ENCODE data around the gene PTPRH.
A peak's percentile ranks its signal among the peaks of the same experiment; 100 is the strongest.

The PTPRH gene

GRCh38 chr19:55186080-55186479 lies 23.2 kb downstream of the PTPRH start:
- Histone ChIP-seq H3K4me1 (ENCODE audit: control insufficient read depth, insufficient read depth, low read length) (no peaks in the 10 kb centered on the region), H3K27ac (ENCODE audit: insufficient read depth, low read depth, low read length, poor library complexity, severe bottlenecking) (no peak overlapping the region), H3K36me3 (ENCODE audit: control insufficient read depth, insufficient read depth, low read length) (no peaks in the 10 kb centered on the region), H3K27me3 (ENCODE audit: control insufficient read depth, insufficient read depth, low read length, poor library complexity, severe bottlenecking) (peaks cover 17% of the 10 kb centered on the region), H3K9me3 (ENCODE audit: control insufficient read depth, low read length) (no peaks in the 10 kb centered on the region), H3K4me3 (ENCODE audit: insufficient read depth, low read depth, low read length) (no peak overlapping the region)
- 87 to 88% methylated on average over 12 of the region's 12 CpGs for WGBS, 2 experiments

- Histone ChIP-seq H3K27me3 (ENCODE audit: control insufficient read depth, insufficient read depth, low read length, poor library complexity, severe bottlenecking) (peaks cover 46% of the 10 kb centered on the region), H3K4me3 (ENCODE audit: insufficient read depth, low read depth, low read length) (no peak overlapping the region), H3K36me3 (ENCODE audit: control insufficient read depth, insufficient read depth, low read length) (no peaks in the 10 kb centered on the region), H3K9me3 (ENCODE audit: control insufficient read depth, low read length) (no peaks in the 10 kb centered on the region), H3K27ac (ENCODE audit: insufficient read depth, low read depth, low read length, poor library complexity, severe bottlenecking) (no peak overlapping the region), H3K4me1 (ENCODE audit: control insufficient read depth, insufficient read depth, low read length) (peaks cover 9% of the 10 kb centered on the region)
- WGBS, 2 experiments = 82 to 84% methylated on average over 20 of the region's 20 CpGs
Observed at GRCh38 chr19:55181740-55182139, 27.6 kb downstream of the PTPRH start.

- WGBS, 2 experiments = 3 to 4% methylated on average over 68 of the region's 68 CpGs
- Histone ChIP-seq H3K4me1 (ENCODE audit: control insufficient read depth, insufficient read depth, low read length) (peaks cover 9% of the 10 kb centered on the region), H3K27me3 (ENCODE audit: control insufficient read depth, insufficient read depth, low read length, poor library complexity, severe bottlenecking) (peaks cover 46% of the 10 kb centered on the region), H3K27ac (ENCODE audit: insufficient read depth, low read depth, low read length, poor library complexity, severe bottlenecking) (no peak within 1 kb of the TSS), H3K9me3 (ENCODE audit: control insufficient read depth, low read length) (no peaks in the 10 kb centered on the region), H3K4me3 (ENCODE audit: insufficient read depth, low read depth, low read length) (peak within 1 kb of the TSS; percentile 39), H3K36me3 (ENCODE audit: control insufficient read depth, insufficient read depth, low read length) (no peaks in the 10 kb centered on the region)
Observed at GRCh38 chr19:55179606-55180484, 29.5 kb downstream of the PTPRH start, which contains the start of gene SYT5. SYT5 (minus strand) TSS chr19:55180289; CDS start chr19:55179041, 1,248 bp downstream.

- 3% methylated on average over 61 of the region's 61 CpGs for WGBS, 2 experiments
- Histone ChIP-seq H3K4me1 (ENCODE audit: control insufficient read depth, insufficient read depth, low read length) (peaks cover 9% of the 10 kb centered on the region), H3K4me3 (ENCODE audit: insufficient read depth, low read depth, low read length) (peak overlapping the region; percentile 39), H3K36me3 (ENCODE audit: control insufficient read depth, insufficient read depth, low read length) (no peaks in the 10 kb centered on the region), H3K9me3 (ENCODE audit: control insufficient read depth, low read length) (no peaks in the 10 kb centered on the region), H3K27ac (ENCODE audit: insufficient read depth, low read depth, low read length, poor library complexity, severe bottlenecking) (no peak overlapping the region), H3K27me3 (ENCODE audit: control insufficient read depth, insufficient read depth, low read length, poor library complexity, severe bottlenecking) (peaks cover 49% of the 10 kb centered on the region)
Observed at GRCh38 chr19:55178781-55179599, 30.3 kb downstream of the PTPRH start.

- H3K4me1 ChIP-seq (ENCODE audit: control insufficient read depth, insufficient read depth, low read length) = peaks cover 17% of the 10 kb centered on the region
- WGBS, 2 experiments = 49 to 54% methylated on average over 2 of the region's 2 CpGs
- H3K9me3 ChIP-seq (ENCODE audit: control insufficient read depth, low read length) = no peaks in the 10 kb centered on the region
- no peaks in the 10 kb centered on the region for H3K36me3 ChIP-seq (ENCODE audit: control insufficient read depth, insufficient read depth, low read length)
- H3K27me3 ChIP-seq (ENCODE audit: control insufficient read depth, insufficient read depth, low read length, poor library complexity, severe bottlenecking) = peaks cover 59% of the 10 kb centered on the region
- H3K27ac ChIP-seq (ENCODE audit: insufficient read depth, low read depth, low read length, poor library complexity, severe bottlenecking) = no peak overlapping the region
- no peak overlapping the region for H3K4me3 ChIP-seq (ENCODE audit: insufficient read depth, low read depth, low read length)
Observed at GRCh38 chr19:55176076-55176475, 33.2 kb downstream of the PTPRH start.

- no peaks in the 10 kb centered on the region for H3K36me3 ChIP-seq (ENCODE audit: control insufficient read depth, insufficient read depth, low read length)
- no peak overlapping the region for H3K27ac ChIP-seq (ENCODE audit: insufficient read depth, low read depth, low read length, poor library complexity, severe bottlenecking)
- no peaks in the 10 kb centered on the region for H3K9me3 ChIP-seq (ENCODE audit: control insufficient read depth, low read length)
- peaks cover 59% of the 10 kb centered on the region for H3K27me3 ChIP-seq (ENCODE audit: control insufficient read depth, insufficient read depth, low read length, poor library complexity, severe bottlenecking)
- H3K4me3 ChIP-seq (ENCODE audit: insufficient read depth, low read depth, low read length) = no peak overlapping the region
- 92% methylated on average over 43 of the region's 43 CpGs for WGBS, 2 experiments
- peaks cover 17% of the 10 kb centered on the region for H3K4me1 ChIP-seq (ENCODE audit: control insufficient read depth, insufficient read depth, low read length)
Observed at GRCh38 chr19:55175117-55175867, 34.0 kb downstream of the PTPRH start.

GRCh38 chr19:55174425-55175116 lies 34.7 kb downstream of the PTPRH start:
- peaks cover 57% of the 10 kb centered on the region for H3K27me3 ChIP-seq (ENCODE audit: control insufficient read depth, insufficient read depth, low read length, poor library complexity, severe bottlenecking)
- WGBS, 2 experiments = 79 to 84% methylated on average over 21 of the region's 21 CpGs
- no peaks in the 10 kb centered on the region for H3K36me3 ChIP-seq (ENCODE audit: control insufficient read depth, insufficient read depth, low read length)
- H3K27ac ChIP-seq (ENCODE audit: insufficient read depth, low read depth, low read length, poor library complexity, severe bottlenecking) = no peak overlapping the region
- H3K4me1 ChIP-seq (ENCODE audit: control insufficient read depth, insufficient read depth, low read length) = peaks cover 10% of the 10 kb centered on the region
- no peak overlapping the region for H3K4me3 ChIP-seq (ENCODE audit: insufficient read depth, low read depth, low read length)
- no peaks in the 10 kb centered on the region for H3K9me3 ChIP-seq (ENCODE audit: control insufficient read depth, low read length)

GRCh38 chr19:55173714-55174409 lies 35.4 kb downstream of the PTPRH start:
- peak overlapping the region; percentile 50 for H3K4me3 ChIP-seq (ENCODE audit: insufficient read depth, low read depth, low read length)
- no peaks in the 10 kb centered on the region for H3K9me3 ChIP-seq (ENCODE audit: control insufficient read depth, low read length)
- H3K27ac ChIP-seq (ENCODE audit: insufficient read depth, low read depth, low read length, poor library complexity, severe bottlenecking) = no peak overlapping the region
- peaks cover 60% of the 10 kb centered on the region for H3K27me3 ChIP-seq (ENCODE audit: control insufficient read depth, insufficient read depth, low read length, poor library complexity, severe bottlenecking)
- no peaks in the 10 kb centered on the region for H3K36me3 ChIP-seq (ENCODE audit: control insufficient read depth, insufficient read depth, low read length)
- peaks cover 8% of the 10 kb centered on the region for H3K4me1 ChIP-seq (ENCODE audit: control insufficient read depth, insufficient read depth, low read length)
- WGBS, 2 experiments = 1% methylated on average over 37 of the region's 37 CpGs

GRCh38 chr19:55173186-55173713 lies 36.1 kb downstream of the PTPRH start:
- Histone ChIP-seq H3K4me3 (ENCODE audit: insufficient read depth, low read depth, low read length) (peak overlapping the region; percentile 50), H3K9me3 (ENCODE audit: control insufficient read depth, low read length) (no peaks in the 10 kb centered on the region), H3K27me3 (ENCODE audit: control insufficient read depth, insufficient read depth, low read length, poor library complexity, severe bottlenecking) (peaks cover 62% of the 10 kb centered on the region), H3K27ac (ENCODE audit: insufficient read depth, low read depth, low read length, poor library complexity, severe bottlenecking) (no peak overlapping the region), H3K4me1 (ENCODE audit: control insufficient read depth, insufficient read depth, low read length) (peaks cover 8% of the 10 kb centered on the region), H3K36me3 (ENCODE audit: control insufficient read depth, insufficient read depth, low read length) (no peaks in the 10 kb centered on the region)
- 1% methylated on average over 32 of the region's 32 CpGs for WGBS, 2 experiments
